ENCODE measurements around the gene ISX. TPM values are rescaled to one million over a fixed set of nuclear protein-coding genes. Genes with fewer than 3 reads are reported as not detected.

Gene ISX
- total RNA-seq, 1 donor from 2014 or later: not detected

GRCh38 chr22:35113341-35113740 is 47.4 kb downstream of the ISX start:
- Histone ChIP-seq H3K27ac (no peak overlapping the region), H3K4me3 (no peak overlapping the region), H3K27me3 (ENCODE audit: low read depth) (peaks cover 5% of the 10 kb centered on the region), H3K4me1 (no peaks in the 10 kb centered on the region), H3K36me3 (no peaks in the 10 kb centered on the region), H3K9me3 (no peaks in the 10 kb centered on the region)
- no peak for DNase-seq
- intact Hi-C loops (cut with DNase I): no loop called here
- ATAC-seq: no peak
- no peak for TF ChIP-seq CTCF (IDR thresholded peaks at IDR 0.05)

- no peak overlapping the region for H3K4me3 ChIP-seq
These were observed 48.4 kb downstream of the ISX start for GRCh38 chr22:35114131-35114980.

GRCh38 chr22:35115515-35115914 is 49.6 kb downstream of the ISX start:
- Histone ChIP-seq H3K4me1 (no peaks in the 10 kb centered on the region), H3K36me3 (no peaks in the 10 kb centered on the region), H3K9me3 (no peaks in the 10 kb centered on the region), H3K27me3 (ENCODE audit: low read depth) (no peaks in the 10 kb centered on the region), H3K27ac (no peak overlapping the region), H3K4me3 (no peak overlapping the region)
- ATAC-seq: no peak
- no peak for TF ChIP-seq CTCF (IDR thresholded peaks at IDR 0.05)
- no peak for DNase-seq
- intact Hi-C loops (cut with DNase I): no loop called here

More at GRCh38 chr22:35114131-35114980, 48.4 kb downstream of the ISX start:
- no peaks in the 10 kb centered on the region for H3K36me3 ChIP-seq
- intact Hi-C loops (cut with DNase I): no loop called here
- H3K4me1 ChIP-seq: no peaks in the 10 kb centered on the region
- H3K9me3 ChIP-seq: no peaks in the 10 kb centered on the region
- no peak for ATAC-seq
- H3K27me3 ChIP-seq (ENCODE audit: low read depth): no peaks in the 10 kb centered on the region
- no peak for DNase-seq
- H3K27ac ChIP-seq: no peak overlapping the region
- TF ChIP-seq CTCF (IDR thresholded peaks at IDR 0.05): no peak

- intact Hi-C loops (cut with DNase I): no loop called here
- TF ChIP-seq CTCF (IDR thresholded peaks at IDR 0.05): no peak
- no peaks in the 10 kb centered on the region for H3K36me3 ChIP-seq
- no peaks in the 10 kb centered on the region for H3K4me1 ChIP-seq
- ATAC-seq (no peak), DNase-seq (no peak)
- no peaks in the 10 kb centered on the region for H3K9me3 ChIP-seq
- H3K27ac ChIP-seq: no peak overlapping the region
- no peak overlapping the region for H3K4me3 ChIP-seq
- H3K27me3 ChIP-seq (ENCODE audit: low read depth): no peaks in the 10 kb centered on the region
These were observed 50.3 kb downstream of the ISX start for GRCh38 chr22:35116269-35116668.

- TF ChIP-seq CTCF (IDR thresholded peaks at IDR 0.05): no peak
- Histone ChIP-seq H3K4me3 (no peak overlapping the region), H3K9me3 (no peaks in the 10 kb centered on the region), H3K4me1 (no peaks in the 10 kb centered on the region), H3K36me3 (no peaks in the 10 kb centered on the region), H3K27me3 (ENCODE audit: low read depth) (no peaks in the 10 kb centered on the region), H3K27ac (no peak overlapping the region)
- ATAC-seq (no peak), DNase-seq (no peak)
- intact Hi-C loops (cut with DNase I): no loop called here
These were observed 50.9 kb downstream of the ISX start for GRCh38 chr22:35116817-35117216.

Measured in lower lobe of right lung (tissue), 2 donors.